Measurements from ENCODE around the gene SNRPA1.

SNRPA1 gene

DNA sequence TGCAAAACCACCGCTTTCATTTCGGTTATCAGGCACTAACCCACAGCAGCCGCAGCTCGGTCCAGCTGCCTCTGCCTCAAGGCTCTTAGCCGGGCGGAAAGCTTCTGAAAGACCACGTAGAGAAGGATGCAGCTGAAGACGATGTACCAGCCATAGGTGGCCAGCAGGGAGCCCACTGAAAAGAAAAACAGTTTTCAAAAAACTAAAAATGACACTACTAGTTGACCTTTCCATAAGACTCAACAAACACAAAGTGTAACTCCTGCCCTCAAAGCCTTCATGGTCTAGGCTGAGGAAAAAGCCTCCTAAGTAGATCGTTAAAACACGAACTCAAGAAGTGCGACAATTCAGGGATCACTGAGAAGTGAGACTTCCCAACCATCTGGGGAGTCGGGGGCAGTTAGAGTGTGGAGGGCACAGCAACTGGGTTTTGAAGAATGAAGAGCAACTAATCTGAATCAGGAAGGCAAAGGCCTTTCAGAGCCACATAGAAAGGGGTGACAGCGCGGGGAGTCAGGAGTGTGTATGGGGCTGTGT lies 18.5 kb downstream of the SNRPA1 start:
- in situ Hi-C loops (cut with HindIII; ENCODE audit: low pct_unique_long_range_greater_than_20kb, low sequenced_read_pairs) = no loop called here
- DNase-seq (ENCODE audit: low read depth in 1 of 2, low spot score in 1 of 2) = no peak
- TF ChIP-seq JUND (IDR thresholded peaks at IDR 0.05; ENCODE audit: low read depth) = no peak

DNA sequence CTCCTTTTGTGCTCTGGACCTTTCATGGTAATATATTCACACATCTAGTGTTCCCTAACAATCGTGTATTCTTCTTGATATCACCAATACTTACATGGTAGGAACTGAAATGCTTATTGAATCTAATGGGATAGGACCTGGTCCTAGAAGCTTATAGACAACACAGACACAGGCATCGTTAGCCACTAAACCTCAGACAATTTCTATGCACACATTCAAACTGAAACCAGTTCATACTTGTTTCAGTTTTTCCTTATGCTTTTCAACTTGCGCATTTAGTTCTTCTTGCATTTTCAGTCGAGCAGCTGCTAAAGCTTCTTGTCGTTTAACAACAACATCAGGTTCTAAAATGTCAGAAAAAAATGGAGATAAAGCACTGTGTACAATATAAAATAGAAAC lies 20.0 kb downstream of the SNRPA1 start:
- in situ Hi-C loops (cut with HindIII; ENCODE audit: low pct_unique_long_range_greater_than_20kb, low sequenced_read_pairs) = no loop called here
- no peak for TF ChIP-seq JUND (IDR thresholded peaks at IDR 0.05; ENCODE audit: low read depth)
- DNase-seq (ENCODE audit: low read depth in 1 of 2, low spot score in 1 of 2) = no peak

DNA sequence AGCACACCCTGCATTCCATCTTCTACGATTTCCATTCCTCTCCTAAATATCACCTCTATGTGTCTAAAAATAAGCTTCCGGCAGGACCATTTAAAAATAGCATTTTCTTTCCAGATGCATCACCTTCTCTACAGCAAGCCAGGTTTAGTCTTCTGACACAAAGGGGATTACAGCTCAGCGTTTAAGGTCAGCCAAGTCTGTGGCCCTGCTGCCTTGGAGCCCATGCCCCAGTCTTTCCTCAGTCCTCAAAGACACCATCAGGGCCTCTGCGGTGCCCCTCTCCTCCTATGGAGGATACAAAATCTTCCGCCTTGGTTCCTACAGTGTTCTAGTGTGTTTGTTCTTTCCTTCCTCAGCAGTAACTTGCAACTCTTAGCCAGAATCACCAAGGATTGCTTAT lies 21.5 kb downstream of the SNRPA1 start:
- in situ Hi-C loops (cut with HindIII; ENCODE audit: low pct_unique_long_range_greater_than_20kb, low sequenced_read_pairs) = no loop called here
- no peak for DNase-seq (ENCODE audit: low read depth in 1 of 2, low spot score in 1 of 2)

GRCh38 chr15:101272584-101272983 lies 22.5 kb downstream of the SNRPA1 start:
- no peak for DNase-seq (ENCODE audit: low read depth in 1 of 2, low spot score in 1 of 2)
- in situ Hi-C loops (cut with HindIII; ENCODE audit: low pct_unique_long_range_greater_than_20kb, low sequenced_read_pairs) = no loop called here
- TF ChIP-seq JUND (IDR thresholded peaks at IDR 0.05; ENCODE audit: low read depth) = no peak

More for the DNA sequence above, 21.5 kb downstream of the SNRPA1 start:
- no peak for TF ChIP-seq JUND (IDR thresholded peaks at IDR 0.05; ENCODE audit: low read depth)

DNA sequence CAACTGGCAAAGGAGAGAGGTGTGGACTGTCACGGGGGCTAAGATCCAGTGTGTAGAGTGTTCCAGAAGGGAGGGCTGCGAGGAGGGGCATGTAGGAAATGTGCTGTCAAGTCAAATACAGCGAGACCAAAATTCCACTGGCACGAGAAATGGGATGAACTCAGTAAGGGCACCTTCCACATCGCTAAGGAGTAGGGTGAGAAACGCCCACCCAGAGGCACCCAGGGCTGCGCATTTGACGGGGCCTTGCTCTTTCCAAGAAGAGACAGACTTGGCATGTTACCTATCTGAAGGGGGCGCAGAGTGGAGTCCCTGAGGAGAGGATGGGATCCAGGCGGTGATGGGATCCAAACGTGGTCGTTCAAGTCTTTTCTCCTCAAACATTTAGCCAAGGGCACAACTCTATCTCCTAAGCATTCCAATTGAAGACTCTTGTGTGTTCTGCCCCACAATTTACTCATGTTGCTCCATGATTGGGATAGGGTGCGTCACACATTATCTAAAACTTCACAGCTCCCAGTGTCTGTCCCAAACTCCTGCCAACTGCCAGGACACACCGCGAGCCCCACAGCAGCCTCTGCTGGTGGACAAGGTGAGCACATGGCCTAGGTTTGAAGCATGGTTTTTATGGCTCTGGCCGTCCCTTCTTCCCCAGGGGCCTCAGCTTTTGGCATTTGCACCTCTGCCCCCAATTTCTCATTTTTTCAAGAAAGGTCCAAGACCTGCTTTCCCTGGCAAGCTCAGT lies 25.4 kb downstream of the SNRPA1 start:
- in situ Hi-C loops (cut with HindIII; ENCODE audit: low pct_unique_long_range_greater_than_20kb, low sequenced_read_pairs) = no loop called here
- TF ChIP-seq JUND (IDR thresholded peaks at IDR 0.05; ENCODE audit: low read depth) = no peak
- DNase-seq (ENCODE audit: low read depth in 1 of 2, low spot score in 1 of 2) = peak; percentile 30 to 63

- no peak for TF ChIP-seq JUND (IDR thresholded peaks at IDR 0.05; ENCODE audit: low read depth)
- in situ Hi-C loops (cut with HindIII; ENCODE audit: low pct_unique_long_range_greater_than_20kb, low sequenced_read_pairs) = no loop called here
- DNase-seq (ENCODE audit: low read depth in 1 of 2, low spot score in 1 of 2) = peak in 1 of 2 experiments; percentile 25
These were observed 27.5 kb downstream of the SNRPA1 start for GRCh38 chr15:101267320-101268104.

DNA sequence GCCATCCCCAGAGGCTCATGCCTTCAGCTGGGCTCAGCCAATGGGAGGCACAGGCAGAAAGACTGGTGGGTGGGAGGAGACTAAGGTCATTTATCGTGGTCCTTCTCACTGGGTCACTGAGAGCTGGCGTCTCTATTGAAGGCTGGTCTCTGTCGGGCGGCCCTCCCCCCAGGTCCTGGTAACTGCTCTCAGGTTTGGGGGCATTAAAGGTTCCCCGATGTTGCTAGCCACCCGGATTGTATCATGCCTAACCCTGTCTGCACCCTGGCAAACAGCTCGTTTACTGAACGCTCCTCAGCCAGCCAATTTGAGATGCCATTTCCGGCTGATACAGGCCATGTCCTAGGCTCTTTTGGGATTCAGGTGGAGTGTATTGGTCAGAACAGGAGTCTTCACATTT lies 28.3 kb downstream of the SNRPA1 start:
- no peak for TF ChIP-seq JUND (IDR thresholded peaks at IDR 0.05; ENCODE audit: low read depth)
- no peak for DNase-seq (ENCODE audit: low read depth in 1 of 2, low spot score in 1 of 2)
- in situ Hi-C loops (cut with HindIII; ENCODE audit: low pct_unique_long_range_greater_than_20kb, low sequenced_read_pairs) = no loop called here

DNA sequence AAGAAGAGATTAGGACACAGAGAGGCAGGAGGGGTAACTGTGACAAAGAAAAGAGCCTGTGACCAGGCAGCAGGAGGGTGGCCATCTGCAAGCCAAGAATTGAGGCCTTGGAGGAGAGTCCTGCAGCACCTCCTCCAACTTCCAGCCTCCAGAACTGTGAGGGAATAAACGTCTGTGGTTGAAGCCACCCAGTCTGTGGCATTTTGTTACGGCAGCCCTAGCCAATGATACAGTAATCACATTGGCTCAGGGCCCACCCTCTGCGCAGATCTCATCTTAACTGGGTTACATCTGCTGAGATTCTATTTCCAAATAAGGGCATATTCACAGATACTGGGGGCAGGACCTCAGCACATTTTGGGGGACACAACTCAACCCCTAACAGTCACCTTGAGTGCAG lies 29.0 kb downstream of the SNRPA1 start:
- no peak for TF ChIP-seq JUND (IDR thresholded peaks at IDR 0.05; ENCODE audit: low read depth)
- in situ Hi-C loops (cut with HindIII; ENCODE audit: low pct_unique_long_range_greater_than_20kb, low sequenced_read_pairs) = no loop called here

DNA sequence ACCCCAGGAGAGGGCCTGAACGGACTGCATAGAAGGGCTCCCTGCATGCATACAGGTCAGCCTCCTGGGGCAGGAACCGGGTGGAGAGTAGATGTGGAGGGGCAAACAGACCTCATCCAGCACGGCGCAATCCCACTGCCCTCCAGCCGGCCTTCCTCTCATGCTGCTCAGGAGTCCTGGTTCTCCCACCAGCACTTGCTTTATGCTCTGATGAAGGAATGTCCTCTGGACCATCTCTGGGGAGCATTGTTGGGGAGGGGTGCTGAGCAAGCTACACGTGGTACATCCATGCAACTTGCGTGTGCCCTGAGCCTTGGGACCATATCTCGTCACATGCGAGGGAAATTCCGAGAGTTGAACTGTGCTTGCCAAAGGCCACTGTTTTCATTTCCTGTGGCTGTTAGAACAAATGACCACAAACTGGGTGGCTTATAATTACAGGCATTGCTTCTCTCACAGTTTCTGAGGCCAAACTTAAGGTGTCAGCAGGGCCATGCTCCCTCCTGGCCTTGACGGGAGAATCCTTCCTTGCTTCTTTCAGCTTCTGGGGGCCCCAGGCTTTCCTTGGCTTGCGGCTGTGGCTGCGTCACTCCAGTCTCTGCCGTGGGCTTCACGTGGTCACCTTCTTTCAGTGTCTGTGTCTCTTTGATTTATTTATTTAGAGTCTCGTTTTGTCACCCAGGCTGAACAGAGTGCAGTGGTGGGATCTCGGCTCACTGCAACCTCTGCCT lies 30.0 kb downstream of the SNRPA1 start:
- no peak for DNase-seq (ENCODE audit: low read depth in 1 of 2, low spot score in 1 of 2)
- in situ Hi-C loops (cut with HindIII; ENCODE audit: low pct_unique_long_range_greater_than_20kb, low sequenced_read_pairs) = no loop called here
- no peak for TF ChIP-seq JUND (IDR thresholded peaks at IDR 0.05; ENCODE audit: low read depth)

More for the DNA sequence above, 29.0 kb downstream of the SNRPA1 start:
- no peak for DNase-seq (ENCODE audit: low read depth in 1 of 2, low spot score in 1 of 2)

- TF ChIP-seq JUND (IDR thresholded peaks at IDR 0.05; ENCODE audit: low read depth) = no peak
- in situ Hi-C loops (cut with HindIII; ENCODE audit: low pct_unique_long_range_greater_than_20kb, low sequenced_read_pairs) = no loop called here
- no peak for DNase-seq (ENCODE audit: low read depth in 1 of 2, low spot score in 1 of 2)
These were observed 31.0 kb downstream of the SNRPA1 start for GRCh38 chr15:101264011-101264410.

- TF ChIP-seq JUND (IDR thresholded peaks at IDR 0.05; ENCODE audit: low read depth) = no peak
- in situ Hi-C loops (cut with HindIII; ENCODE audit: low pct_unique_long_range_greater_than_20kb, low sequenced_read_pairs) = no loop called here
- no peak for DNase-seq (ENCODE audit: low read depth in 1 of 2, low spot score in 1 of 2)
These were observed 32.5 kb downstream of the SNRPA1 start for GRCh38 chr15:101262551-101262950.
